GM15510 (cell line): ENCODE results near the gene NTRK1.

ENCODE experiments used
- POLR2A ChIP-seq: IDR thresholded peaks from 3 replicates; pipeline ENCODE4 v1.6.1; 2011; ENCODE audit warnings: borderline replicate concordance; ENCODE audit not compliant: insufficient read length; ENCODE audit errors: extremely low read depth

The NTRK1 gene

GRCh38 chr1:156828400-156829124, 32.1 kb upstream of the NTRK1 start:
- TF ChIP-seq POLR2A: no peak

GRCh38 chr1:156832434-156832833, 28.2 kb upstream of the NTRK1 start:
- TF ChIP-seq POLR2A: no peak

- TF ChIP-seq POLR2A: no peak
Measured at GRCh38 chr1:156833603-156834002, 27.1 kb upstream of the NTRK1 start.

GRCh38 chr1:156834322-156834721, 26.3 kb upstream of the NTRK1 start:
- no peak for TF ChIP-seq POLR2A

GRCh38 chr1:156836041-156836654, 24.5 kb upstream of the NTRK1 start:
- TF ChIP-seq POLR2A: no peak

GRCh38 chr1:156836892-156837291, 23.8 kb upstream of the NTRK1 start:
- TF ChIP-seq POLR2A: no peak

GRCh38 chr1:156838972-156839371, 21.7 kb upstream of the NTRK1 start:
- no peak for TF ChIP-seq POLR2A

- TF ChIP-seq POLR2A: no peak
Measured at GRCh38 chr1:156839426-156840109, 21.1 kb upstream of the NTRK1 start.

GRCh38 chr1:156840186-156840897, 20.3 kb upstream of the NTRK1 start:
- TF ChIP-seq POLR2A: no peak

- TF ChIP-seq POLR2A: no peak
Measured at GRCh38 chr1:156840898-156841279, 19.8 kb upstream of the NTRK1 start.

GRCh38 chr1:156841295-156841855, 19.3 kb upstream of the NTRK1 start:
- TF ChIP-seq POLR2A: no peak

- no peak for TF ChIP-seq POLR2A
Measured at GRCh38 chr1:156842618-156843300, 17.9 kb upstream of the NTRK1 start.

GRCh38 chr1:156844102-156844501, 16.6 kb upstream of the NTRK1 start:
- no peak for TF ChIP-seq POLR2A

GRCh38 chr1:156844638-156845037, 16.0 kb upstream of the NTRK1 start:
- no peak for TF ChIP-seq POLR2A

- no peak for TF ChIP-seq POLR2A
Measured at GRCh38 chr1:156845055-156845952, 15.4 kb upstream of the NTRK1 start.
